GM19397 (cell line): ENCODE results near the gene ANKRD27.
"Not testable (repeated sequence)": the region's sequence is repeated elsewhere in the genome, so short reads cannot be mapped to it uniquely, and the experiment has no call there.

Experiments used
- ATAC-seq: cut with Tn5 transposase; IDR thresholded peaks from one replicate; pipeline ENCODE4 v1.9.1; 2021; ENCODE audit warnings: mild to moderate bottlenecking, moderate library complexity; ENCODE audit not compliant: unreplicated experiment

Gene ANKRD27

GRCh38 chr19:32674931-32675719 lies at the start of gene ANKRD27:
ANKRD27 (minus strand) TSS chr19:32675180; CDS start chr19:32659015, 16,165 bp downstream.
- ATAC-seq: peak; percentile 99

GRCh38 chr19:32720936-32721250 lies 45.9 kb upstream of the ANKRD27 start:
- no peak for ATAC-seq

DNA sequence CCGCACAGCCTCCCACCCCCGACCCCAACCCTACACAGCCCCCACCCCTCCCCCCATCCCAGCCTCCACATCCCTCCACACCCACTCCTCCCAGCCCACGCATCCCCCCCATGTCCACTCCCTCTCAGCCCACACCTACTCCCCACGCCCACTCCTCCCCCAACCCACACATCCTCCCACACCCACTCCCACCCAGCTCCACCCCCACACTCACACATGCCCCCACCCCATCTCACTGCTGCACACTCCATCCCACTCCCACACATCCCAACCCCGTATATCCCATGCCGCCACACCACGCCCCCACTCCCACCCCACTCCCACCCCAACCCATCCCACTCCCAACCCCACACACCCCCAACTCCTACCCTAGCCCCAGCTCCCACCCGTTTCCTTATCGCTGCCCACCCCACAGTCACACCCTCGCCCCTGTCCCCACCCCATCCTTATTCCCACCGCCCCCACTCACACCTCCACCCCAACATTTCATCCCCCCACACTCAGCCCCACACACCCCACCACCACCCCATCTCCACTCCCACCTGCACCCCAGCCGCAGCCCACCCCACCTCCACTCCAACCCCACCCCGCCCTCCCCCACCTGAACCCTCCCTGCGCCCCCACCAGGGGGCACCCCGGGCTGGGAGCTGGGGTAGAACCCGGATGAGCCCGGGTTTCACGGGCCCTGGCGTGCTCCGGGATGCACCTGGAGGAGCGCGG lies 45.4 kb upstream of the ANKRD27 start:
- no peak for ATAC-seq

GRCh38 chr19:32719611-32720059 lies 44.7 kb upstream of the ANKRD27 start, which contains the start of gene TDRD12:
TDRD12 (plus strand) TSS chr19:32719767; CDS start chr19:32720073, 306 bp downstream.
- no peak for ATAC-seq

- no peak for ATAC-seq
Observed at GRCh38 chr19:32718286-32718685, 43.3 kb upstream of the ANKRD27 start.

DNA sequence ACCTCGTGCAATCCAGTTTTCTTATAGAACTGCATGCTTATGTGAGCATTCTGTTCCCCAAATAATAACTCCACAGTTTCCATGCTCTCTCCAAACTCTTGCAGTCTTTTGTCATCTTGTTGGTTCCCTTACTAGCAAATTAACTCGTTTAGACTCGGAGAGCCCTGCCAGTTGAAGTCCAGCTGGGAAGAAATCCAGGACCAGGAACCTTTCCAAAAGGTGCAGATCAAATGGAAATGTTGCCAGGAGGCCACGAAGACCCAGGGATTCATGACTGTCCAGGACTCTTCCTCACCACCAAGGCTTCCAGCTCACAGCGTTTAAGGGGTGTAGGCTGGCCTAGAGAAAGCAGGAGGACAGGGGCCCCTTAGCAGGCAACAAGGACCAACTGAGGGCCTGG lies 42.5 kb upstream of the ANKRD27 start:
- no peak for ATAC-seq

DNA sequence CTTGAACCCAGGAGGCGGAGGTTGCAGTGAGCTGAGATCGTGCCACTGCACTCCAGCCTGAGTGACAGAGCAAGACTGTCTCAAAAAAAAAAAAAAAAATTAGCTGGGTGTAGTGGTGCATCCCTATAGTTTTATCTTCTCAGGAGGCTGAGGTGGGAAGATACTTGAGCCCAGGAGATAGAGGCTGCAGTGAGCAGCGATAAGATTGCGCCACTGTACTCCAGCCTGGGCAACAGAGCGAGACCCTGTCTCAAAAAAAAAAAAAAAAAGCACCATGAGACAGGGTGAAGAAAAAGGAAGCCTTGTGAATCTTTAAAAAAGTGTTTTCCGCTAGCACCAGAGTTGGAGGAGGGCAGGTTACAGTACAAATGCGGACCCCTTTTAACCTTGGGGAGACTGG lies 41.2 kb upstream of the ANKRD27 start:
- not testable (repeated sequence) for ATAC-seq

DNA sequence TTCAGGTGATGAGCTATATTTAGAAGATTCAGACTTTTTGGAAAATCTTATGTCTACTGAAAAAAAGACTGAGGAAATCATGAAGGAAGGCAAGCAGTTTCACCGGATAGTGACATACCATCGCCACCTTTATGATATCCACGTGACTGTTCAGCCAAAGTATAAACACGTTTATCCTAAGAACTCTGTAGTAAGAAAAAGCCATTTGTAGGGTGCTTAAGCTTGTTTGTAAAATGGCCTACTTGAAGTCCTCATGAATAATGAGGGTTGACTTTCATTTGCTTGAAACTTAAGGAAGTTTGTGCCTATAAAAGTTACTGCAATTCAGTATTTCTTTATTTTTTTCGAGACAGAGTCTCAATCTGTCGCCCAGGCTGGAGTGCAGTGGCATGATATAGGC lies 36.8 kb upstream of the ANKRD27 start:
- ATAC-seq: no peak

DNA sequence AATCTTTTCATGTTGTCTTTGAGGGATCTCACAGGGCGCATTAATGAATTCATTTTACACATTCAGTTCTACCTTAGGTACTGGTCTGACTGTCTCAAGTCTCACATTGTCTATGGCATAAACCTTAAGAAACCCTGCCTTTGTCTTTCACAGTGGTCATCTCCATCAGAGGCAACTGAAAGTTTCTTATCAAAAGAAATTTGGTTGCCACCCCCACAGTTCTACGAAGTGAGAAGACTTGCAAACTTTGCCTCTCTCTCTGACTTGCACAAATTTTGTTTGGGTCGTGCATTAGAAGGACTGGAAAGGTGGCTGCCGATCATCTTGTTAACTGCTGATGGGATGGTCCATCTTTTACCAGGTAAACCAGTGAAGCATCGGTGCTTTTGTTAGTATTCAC lies 34.1 kb upstream of the ANKRD27 start:
- no peak for ATAC-seq

DNA sequence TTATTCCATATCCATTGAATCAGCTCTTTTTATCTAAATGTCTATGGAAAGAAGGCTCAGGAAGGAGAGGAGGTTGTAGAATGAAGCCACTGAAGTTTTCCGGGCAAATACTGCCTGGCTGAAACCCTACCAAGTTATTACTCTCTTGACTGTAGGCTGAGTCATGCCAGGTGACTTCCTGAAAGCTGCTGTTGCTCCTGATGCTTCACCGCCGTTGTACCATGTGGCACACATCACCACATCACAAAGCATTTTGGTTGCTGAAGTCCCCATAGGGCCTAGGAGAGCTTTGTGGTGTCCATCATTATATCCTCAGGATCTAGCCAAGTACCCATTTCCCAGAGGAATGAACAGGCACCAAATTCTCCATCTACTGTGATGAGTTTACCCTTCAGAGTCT lies 33.5 kb upstream of the ANKRD27 start:
- ATAC-seq: no peak

DNA sequence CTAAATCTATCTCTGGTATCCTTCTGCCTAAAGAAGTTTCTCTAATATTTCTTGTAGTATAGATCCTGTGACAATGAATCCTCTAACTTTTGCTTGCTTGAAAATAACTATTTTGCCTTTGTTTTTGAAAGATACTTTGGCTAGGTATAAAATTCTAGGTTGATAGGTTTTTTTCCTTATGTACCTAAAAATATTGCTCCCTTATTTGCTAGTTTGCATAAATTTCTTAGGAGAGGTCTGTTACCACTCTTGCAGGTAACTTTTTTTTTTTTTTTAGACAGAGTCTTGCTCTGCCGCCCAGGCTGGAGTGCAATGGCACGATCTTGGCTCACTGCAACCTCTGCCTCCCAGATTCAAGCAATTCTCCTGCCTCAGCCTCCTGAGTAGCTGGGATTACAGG lies 29.0 kb upstream of the ANKRD27 start:
- not testable (repeated sequence) for ATAC-seq

GRCh38 chr19:32702010-32702409 lies 27.0 kb upstream of the ANKRD27 start:
- ATAC-seq: no peak

GRCh38 chr19:32700129-32700528 lies 25.1 kb upstream of the ANKRD27 start:
- ATAC-seq: not testable (repeated sequence)

DNA sequence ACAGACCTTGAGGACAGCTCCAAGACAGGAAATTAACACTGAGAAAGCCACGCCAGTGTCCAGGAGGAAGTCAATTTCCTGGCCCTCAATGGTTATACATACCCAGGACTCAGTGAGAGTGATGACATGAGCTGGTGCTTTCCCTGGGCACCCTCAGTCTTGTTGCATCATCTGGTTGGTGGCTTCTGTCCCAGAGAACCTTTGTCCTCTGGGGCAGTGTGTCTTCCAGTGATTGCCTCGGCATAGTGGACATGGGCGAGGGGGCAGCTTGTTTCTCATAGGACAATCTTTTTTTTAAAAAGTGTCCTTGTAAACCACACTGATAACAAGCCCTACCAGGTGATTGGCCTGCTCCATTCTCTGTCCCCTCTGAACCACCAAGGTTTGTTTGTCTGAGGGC lies 21.8 kb upstream of the ANKRD27 start:
- ATAC-seq: not testable (repeated sequence)

- ATAC-seq: not testable (repeated sequence)
Observed at GRCh38 chr19:32695506-32695905, 20.5 kb upstream of the ANKRD27 start.

DNA sequence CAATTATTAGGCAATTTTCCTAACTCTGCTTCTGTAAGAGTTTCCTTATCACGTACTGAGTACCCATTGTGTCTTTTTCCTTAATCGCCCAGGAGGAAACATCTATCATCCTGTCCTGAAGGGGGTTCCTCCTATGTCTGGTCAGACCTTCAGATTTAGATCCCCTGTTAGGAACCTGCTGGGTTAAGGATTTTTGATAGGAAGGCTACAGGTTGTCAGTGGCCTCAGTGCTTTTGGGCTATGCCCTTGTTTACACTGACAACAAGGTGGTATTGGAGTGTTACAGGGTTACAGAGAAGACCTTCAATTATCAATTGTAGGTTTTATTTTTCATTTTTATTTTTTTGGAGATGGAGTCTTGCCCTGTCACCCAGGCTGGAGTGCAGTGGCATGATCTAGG lies 19.9 kb upstream of the ANKRD27 start:
- ATAC-seq: not testable (repeated sequence)

GRCh38 chr19:32694316-32694715 lies 19.3 kb upstream of the ANKRD27 start:
- not testable (repeated sequence) for ATAC-seq

GRCh38 chr19:32693151-32694108 lies 18.4 kb upstream of the ANKRD27 start:
- ATAC-seq: not testable (repeated sequence)

DNA sequence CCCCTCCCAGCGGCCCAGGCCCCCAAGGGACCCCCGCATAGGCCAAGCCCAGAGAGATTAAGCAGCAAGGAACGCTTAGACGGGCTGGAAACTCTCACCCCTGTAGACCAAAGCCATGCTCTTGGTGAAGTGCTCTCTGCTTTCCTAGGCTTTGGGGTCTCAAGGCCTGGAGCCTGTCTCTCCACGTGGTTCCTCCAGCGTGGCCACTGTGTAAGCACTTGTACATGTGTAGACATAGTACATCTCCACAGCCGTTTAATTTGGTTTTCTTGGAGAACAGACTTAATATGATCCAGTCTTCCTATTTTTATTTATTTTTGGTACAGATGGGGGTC lies 17.7 kb upstream of the ANKRD27 start:
- no peak for ATAC-seq

GRCh38 chr19:32691952-32692726 lies 17.2 kb upstream of the ANKRD27 start:
- peak; percentile 77 for ATAC-seq
